ENCODE results near the gene TALDO1. TPM values are rescaled to one million over a fixed set of nuclear protein-coding genes. Genes with fewer than 3 reads are reported as not detected.

The TALDO1 gene
- total and polyA plus RNA-seq, 10 of the 15 experiments (the other 5 are each of a cell fraction or from before 2014, with no cell fraction given), result 121 to 302 (median 182) TPM

GRCh38 chr11:773425-773824, 26.2 kb downstream of the TALDO1 start:
- FAIRE-seq (no peak), DNase-seq (ENCODE audit: low read depth, low spot score) (no peak), ATAC-seq (no peak)
- no peaks in the 10 kb centered on the region for H4K20me1 ChIP-seq (ENCODE audit: control insufficient read depth, insufficient read depth)
- H3K79me2 ChIP-seq (ENCODE audit: control insufficient read depth, insufficient read depth, low read length), result peaks cover 41% of the 10 kb centered on the region
- ChIA-PET POLR2A (interaction anchor here (0.5 kb wide), 1 partner anchor 142 kb away, joined by 5 read pairs; no protein-coding TSS in a partner anchor), RAD21 (ENCODE audit: unreplicated experiment) (no interaction called here), CTCF (no interaction called here), SMC1A (ENCODE audit: uncharacterized antibody, unreplicated experiment) (no interaction called here)
- 88% methylated on average over 5 of the region's 5 CpGs for WGBS (ENCODE audit: insufficient coverage, insufficient replicate concordance, low lambda C conversion rate, missing lambda C conversion rate)
- H3K9ac ChIP-seq (ENCODE audit: control insufficient read depth, insufficient read depth, low read length), result no peak overlapping the region
- no peak overlapping the region for H3K4me3 ChIP-seq
- no TSS peak for BruUV-seq (replicated peaks)
- TF ChIP-seq USF2 (IDR thresholded peaks at IDR 0.05; ENCODE audit: borderline replicate concordance, low read depth, low read length) (no peak), NKRF (conservative IDR thresholded peaks at IDR 0.05) (no peak), FOXM1 (IDR thresholded peaks at IDR 0.05; ENCODE audit: low read depth, low read length) (no peak), TARDBP (IDR thresholded peaks at IDR 0.05; ENCODE audit: borderline replicate concordance) (no peak), NFIC (IDR thresholded peaks at IDR 0.05; ENCODE audit: low read depth, low read length) (no peak), SP1 (IDR thresholded peaks at IDR 0.05; ENCODE audit: low read depth, low read length) (no peak), POU2F2 (IDR thresholded peaks at IDR 0.05; ENCODE audit: borderline replicate concordance, low read depth, low read length) (no peak), IRF3 (IDR thresholded peaks at IDR 0.05) (no peak), YY1 (IDR thresholded peaks at IDR 0.05; ENCODE audit: low read depth, low read length) (no peak), ZZZ3 (IDR thresholded peaks at IDR 0.05; ENCODE audit: control insufficient read depth, insufficient read length, low read depth) (no peak), MYB (IDR thresholded peaks at IDR 0.05; ENCODE audit: borderline replicate concordance, low read depth, low read length) (no peak), ZBTB11 (CRISPR knock-in tag; IDR thresholded peaks at IDR 0.05) (no peak), BRCA1 (IDR thresholded peaks at IDR 0.05; ENCODE audit: low read depth, low read length) (no peak), PKNOX1 (IDR thresholded peaks at IDR 0.05) (no peak)
- H3K36me3 ChIP-seq (ENCODE audit: control insufficient read depth in 2 of 2, insufficient read depth in 2 of 2, low read length in 1 of 2), result peaks cover 0 to 27% of the 10 kb centered on the region in 2 experiments; a peak in 3 of 4 replicates
- H3K9me3 ChIP-seq (replicated peaks; ENCODE audit: control insufficient read depth, insufficient read depth, low read length), result no peaks in the 10 kb centered on the region
- H3K4me1 ChIP-seq (ENCODE audit: control insufficient read depth, insufficient read depth, low read length), result peaks cover 11% of the 10 kb centered on the region
- intact Hi-C loops (cut with micrococcal nuclease; ENCODE audit: unreplicated experiment) (no loop called here), in situ Hi-C loops (cut with MboI) (no loop called here)
- no peak overlapping the region for H3K4me2 ChIP-seq (ENCODE audit: control insufficient read depth, insufficient read depth)
- H3K27ac ChIP-seq (ENCODE audit: control insufficient read depth, insufficient read depth), result no peak overlapping the region
- no peak overlapping the region for H2AFZ ChIP-seq (ENCODE audit: control insufficient read depth, low read depth, low read length)
- no peaks in the 10 kb centered on the region for H3K27me3 ChIP-seq (replicated peaks in 1 of 2; ENCODE audit: control insufficient read depth in 2 of 2, insufficient read depth in 2 of 2, low read length in 1 of 2)

Data from GM12878 (cell line).